Measurements from ENCODE around the gene SLC39A9.
A peak's percentile ranks its signal among the peaks of the same experiment; 100 is the strongest.

Gene SLC39A9

DNA sequence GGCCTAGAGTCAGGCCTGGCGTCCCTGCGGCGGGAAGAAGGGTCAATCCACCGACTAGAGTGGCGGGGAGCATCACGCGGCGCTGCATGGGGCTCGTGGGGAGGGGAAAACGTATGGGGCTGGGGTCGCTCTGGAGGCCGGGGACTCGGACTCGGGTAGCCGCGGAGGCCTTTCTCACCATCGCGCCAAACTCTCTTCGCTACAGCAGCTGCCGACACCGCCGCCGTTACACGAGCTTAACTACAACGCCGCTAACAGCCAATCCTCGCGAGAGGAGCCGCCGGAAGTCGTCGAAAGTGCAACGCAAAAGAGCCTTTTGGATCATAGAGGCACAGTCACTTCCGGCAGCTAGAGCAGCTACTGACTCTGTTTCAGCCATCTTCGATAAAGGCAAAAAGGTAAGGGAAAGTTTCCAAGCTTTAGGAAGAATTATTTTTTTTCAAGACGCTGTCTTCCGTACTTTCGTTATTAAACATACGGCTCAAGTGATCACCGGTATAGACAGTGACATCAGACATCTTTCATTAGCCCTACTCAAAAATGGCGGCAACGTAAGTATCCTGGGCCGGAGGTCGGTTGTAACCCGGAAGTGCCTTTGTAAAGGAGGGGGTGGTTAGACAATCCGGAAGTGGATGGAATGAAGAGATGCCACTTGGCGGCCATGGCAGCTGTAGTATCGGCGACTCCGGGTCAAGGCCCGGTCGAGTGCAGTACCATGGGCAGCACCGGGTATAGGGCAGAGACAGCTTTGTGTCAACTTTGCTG is at the start of gene SLC39A9, which contains the start of gene ERH:
TSS of gene SLC39A9 (plus strand) at position 640 of the 765 bp plus-strand sequence. CDS start 678 bp downstream, outside the sequence.
TSS of gene ERH (minus strand) at position 247 of the 765 bp plus-strand sequence. CDS start at position 181, 66 bp downstream.
- peak; percentile 98 for DNase-seq

GRCh38 chr14:69349091-69349777 is 49.3 kb upstream of the SLC39A9 start:
- DNase-seq = no peak

DNA sequence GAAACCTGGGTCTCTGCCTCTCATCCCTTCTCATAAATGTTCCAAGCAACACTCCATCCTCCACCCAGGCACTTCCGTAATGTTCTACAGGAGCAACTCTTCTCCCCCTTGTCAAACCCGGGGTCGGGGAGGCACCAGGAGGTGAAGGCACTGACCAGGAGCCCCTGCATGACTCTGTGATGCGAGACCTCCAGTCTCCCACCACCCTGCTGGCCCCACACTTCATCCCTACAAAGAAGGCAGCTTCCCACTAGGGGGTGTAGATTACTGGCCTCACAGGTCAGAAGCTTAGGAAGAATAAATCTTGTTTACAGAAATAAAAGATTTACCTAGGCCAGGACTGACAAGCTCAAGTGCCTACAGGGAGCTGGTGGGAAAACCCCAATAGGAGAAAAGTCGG is 47.6 kb upstream of the SLC39A9 start:
- no peak for DNase-seq

DNA sequence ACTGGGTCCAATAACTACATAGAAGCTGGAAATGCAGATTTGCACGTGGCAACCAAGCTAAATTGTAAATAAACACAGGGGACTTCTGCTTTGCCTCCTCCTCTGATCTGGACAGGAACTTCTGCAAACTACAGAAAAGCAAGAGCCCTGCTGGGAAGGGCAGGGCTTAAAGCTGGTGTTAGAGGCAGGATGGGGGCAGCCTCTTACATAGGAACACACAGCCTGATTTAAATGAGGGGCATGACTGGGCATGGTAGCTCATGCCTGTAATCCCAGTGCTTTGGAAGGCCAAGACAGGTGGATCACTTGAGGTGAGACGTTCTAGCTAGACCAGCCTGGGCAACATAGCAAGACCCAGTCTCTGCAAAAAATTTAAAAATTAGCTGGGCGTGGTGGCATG is 47.1 kb upstream of the SLC39A9 start:
- DNase-seq = peak; percentile 21

DNA sequence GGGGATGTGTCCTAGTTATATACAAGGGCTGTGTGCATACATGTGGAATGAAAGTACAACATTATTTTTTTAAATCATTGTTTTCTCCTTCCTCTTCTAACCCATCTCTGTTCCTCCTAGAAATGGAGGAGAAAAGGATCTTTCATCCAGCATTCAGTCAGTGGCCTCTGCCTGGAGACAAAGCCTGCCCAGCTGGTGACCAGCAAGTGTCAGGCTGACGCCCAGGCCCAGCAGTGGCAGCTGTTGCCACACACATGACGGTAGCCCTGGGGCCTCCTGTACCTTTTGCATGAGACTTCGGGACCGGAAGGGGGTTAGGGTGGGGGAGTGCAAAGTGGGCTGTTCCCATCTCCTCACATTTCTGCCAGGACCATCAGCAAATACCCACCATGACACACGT is 46.6 kb upstream of the SLC39A9 start:
- DNase-seq = no peak

- no peak for DNase-seq
Observed at GRCh38 chr14:69353168-69353567, 45.3 kb upstream of the SLC39A9 start.

GRCh38 chr14:69354383-69355153 is 43.9 kb upstream of the SLC39A9 start:
- peak; percentile 14 for DNase-seq

DNA sequence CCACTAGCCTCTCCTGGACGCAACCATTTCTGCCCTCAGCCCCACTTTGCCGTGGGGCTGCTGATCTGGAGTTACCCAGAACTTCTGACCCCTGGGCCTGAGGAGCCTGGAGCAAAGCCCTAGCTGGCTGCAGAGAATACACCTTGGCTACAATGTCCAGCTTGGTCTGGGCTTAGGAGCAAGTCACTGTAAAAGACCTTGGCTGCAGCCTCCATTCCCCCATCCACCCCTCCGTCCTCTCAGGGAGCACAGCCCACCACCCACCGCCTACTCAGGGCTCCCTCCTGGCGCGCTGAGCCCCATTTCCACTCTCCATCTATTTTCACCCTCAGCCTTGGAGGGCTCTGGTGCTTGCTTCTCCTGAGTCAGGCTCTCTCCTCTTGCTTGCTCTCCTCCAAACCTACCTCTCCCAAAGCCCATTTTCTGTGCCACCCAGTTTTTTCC is 43.3 kb upstream of the SLC39A9 start:
- DNase-seq = no peak

GRCh38 chr14:69355607-69356281 is 42.7 kb upstream of the SLC39A9 start:
- DNase-seq = no peak

- no peak for DNase-seq
Observed at GRCh38 chr14:69356903-69357543, 41.5 kb upstream of the SLC39A9 start.

DNA sequence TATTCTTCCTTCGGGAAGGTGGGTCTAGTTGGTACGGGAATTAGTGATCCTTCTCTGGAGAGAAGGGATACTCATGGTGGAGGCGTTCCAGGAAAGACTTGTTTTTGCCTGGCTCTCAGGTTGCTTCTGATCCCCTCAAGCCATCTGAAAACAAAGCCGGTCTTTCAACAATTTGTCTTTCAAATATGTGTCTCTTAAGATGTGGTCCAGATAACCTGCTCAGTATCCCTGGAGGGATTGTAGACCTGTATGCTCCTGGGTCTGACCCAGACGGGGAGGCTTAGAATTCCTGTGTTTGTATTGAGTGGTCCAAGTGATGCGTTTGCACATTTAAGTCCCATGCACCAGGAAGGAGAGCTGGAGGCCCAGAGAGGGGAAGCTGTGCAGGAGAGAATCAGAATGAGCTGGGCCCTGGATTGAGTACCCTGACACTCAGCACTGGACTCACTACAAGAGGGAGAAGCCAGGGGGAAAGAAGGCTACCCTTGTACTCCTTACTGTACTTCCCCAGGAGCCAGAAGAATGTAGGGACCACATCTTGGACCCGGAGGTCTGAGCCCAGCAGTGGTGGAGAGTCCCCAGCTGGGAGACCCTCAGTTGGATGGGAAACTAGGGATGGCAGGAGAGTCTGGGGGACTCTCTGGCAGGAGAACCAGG is 40.8 kb upstream of the SLC39A9 start:
- no peak for DNase-seq

- DNase-seq = no peak
Observed at GRCh38 chr14:69358233-69358963, 40.1 kb upstream of the SLC39A9 start.

- DNase-seq = no peak
Observed at GRCh38 chr14:69358966-69359365, 39.5 kb upstream of the SLC39A9 start.

DNA sequence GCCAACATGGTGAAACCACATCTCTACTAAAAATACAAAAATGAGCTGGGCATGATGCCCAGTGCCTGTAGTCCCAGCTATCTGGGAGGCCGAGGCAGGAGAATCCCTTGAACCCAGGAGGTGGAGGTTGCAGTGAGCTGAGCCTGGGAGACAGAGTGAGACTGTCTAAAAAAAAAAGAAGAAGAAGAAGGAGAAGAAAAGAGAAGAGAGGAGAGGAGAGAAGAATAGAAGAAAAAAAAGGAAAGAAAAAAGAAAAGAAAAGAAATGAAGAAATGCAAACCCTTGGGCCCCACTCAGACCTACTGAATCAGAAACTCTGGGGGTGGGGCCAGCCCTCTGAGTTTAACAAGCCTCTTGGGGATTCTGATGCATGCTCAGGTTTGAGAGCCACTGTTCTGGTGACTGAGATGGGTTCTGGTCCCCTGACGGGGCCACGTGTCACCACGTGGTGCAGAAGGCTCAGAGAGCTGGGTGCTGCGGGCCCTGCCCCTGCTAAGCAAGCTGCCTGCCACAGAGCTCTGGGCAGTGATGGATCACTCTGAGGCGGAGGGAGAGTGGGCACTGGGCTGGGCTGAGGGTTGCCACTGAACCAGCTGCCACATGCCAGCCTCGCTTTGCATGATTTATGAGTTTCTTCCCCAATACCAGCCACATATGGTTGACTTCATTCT is 37.9 kb upstream of the SLC39A9 start:
- DNase-seq = no peak

DNA sequence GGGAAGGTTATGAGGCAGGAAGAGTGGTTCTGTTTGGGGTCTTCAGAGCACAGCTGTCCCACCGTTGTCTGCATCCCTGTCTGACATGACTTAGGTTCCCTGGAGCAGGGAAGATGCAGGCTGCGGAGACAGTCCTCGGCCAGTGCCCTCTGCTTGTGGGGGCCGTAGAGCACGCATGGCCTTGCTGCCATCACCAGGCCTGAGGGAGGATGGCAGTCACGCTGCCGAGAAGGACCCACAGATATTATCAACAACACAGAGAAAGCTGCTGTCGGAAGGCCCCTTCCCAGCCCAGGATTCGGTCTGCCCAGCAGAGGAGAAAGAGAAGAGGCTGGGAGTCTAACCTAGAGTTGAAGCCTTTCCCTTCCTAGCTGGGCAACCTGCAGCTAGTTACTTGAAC is 35.4 kb upstream of the SLC39A9 start:
- DNase-seq = no peak

GRCh38 chr14:69363964-69364363 is 34.5 kb upstream of the SLC39A9 start:
- no peak for DNase-seq

GRCh38 chr14:69364378-69364777 is 34.1 kb upstream of the SLC39A9 start:
- no peak for DNase-seq

GRCh38 chr14:69366069-69366468 is 32.4 kb upstream of the SLC39A9 start:
- no peak for DNase-seq

DNA sequence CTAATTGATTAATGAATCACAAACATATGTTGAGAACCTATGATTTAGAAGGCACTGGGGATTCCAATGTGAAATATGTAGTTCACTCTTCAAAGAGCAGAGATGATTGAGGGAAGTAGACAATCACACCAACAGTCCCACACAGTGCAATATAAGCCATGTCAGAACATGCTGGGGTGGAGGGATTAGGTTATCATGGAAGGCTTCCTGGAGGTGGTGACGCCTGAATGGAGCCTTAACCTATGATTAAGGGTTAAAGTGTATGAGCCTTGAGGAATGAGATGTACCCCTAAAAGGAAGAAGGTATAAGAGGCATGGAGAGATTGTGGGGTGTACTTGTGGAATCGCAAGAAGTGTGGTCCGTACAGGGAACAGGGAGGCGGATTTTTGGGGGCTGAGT is 31.7 kb upstream of the SLC39A9 start:
- DNase-seq = no peak

- DNase-seq = no peak
Observed at GRCh38 chr14:69368381-69368780, 30.1 kb upstream of the SLC39A9 start.

Data from suppressor macrophage treated with lipopolysaccharide for 4 hours (primary cell).